Stimulated activated CD8-positive, alpha-beta memory T cell treated with anti-CD3 and anti-CD28 coated beads, Interleukin-4, amount 100 ng/mL, for 4 hours (primary cell): ENCODE measurements around the gene NANOG.
A peak's percentile ranks its signal among the peaks of the same experiment; 100 is the strongest.
"Not testable (repeated sequence)": the region's sequence is repeated elsewhere in the genome, so short reads cannot be mapped to it uniquely, and the experiment has no call there.

Experiments
- DNase-seq, 2 donors: peaks; one replicate each; pipeline ENCODE4 v3.0.0-alpha.2; 2020; ENCODE audit warnings: low read depth in 2 of 2, low spot score in 1 of 2

NANOG gene

GRCh38 chr12:7788884-7789528 is at the start of gene NANOG:
Gene NANOG (plus strand): TSS chr12:7789402. CDS start chr12:7789615, 213 bp downstream.
- not testable (repeated sequence) for DNase-seq

- DNase-seq = no peak
Measured at GRCh38 chr12:7747246-7747645, 42.0 kb upstream of the NANOG start, which contains the start of gene CLEC4C. Gene CLEC4C (minus strand): TSS chr12:7747375. CDS start chr12:7747348, 27 bp downstream.

- no peak for DNase-seq
Measured at GRCh38 chr12:7748852-7749251, 40.4 kb upstream of the NANOG start.

GRCh38 chr12:7749442-7749841 is 39.8 kb upstream of the NANOG start:
- DNase-seq = no peak

- no peak for DNase-seq
Measured at GRCh38 chr12:7750350-7750749, 38.9 kb upstream of the NANOG start.

- DNase-seq = no peak
Measured at GRCh38 chr12:7751394-7751793, 37.8 kb upstream of the NANOG start.

GRCh38 chr12:7751941-7752922 is 37.0 kb upstream of the NANOG start:
- not testable (repeated sequence) for DNase-seq

- DNase-seq = peak in 1 of 2 donors; percentile 2
Measured at GRCh38 chr12:7755668-7756067, 33.5 kb upstream of the NANOG start.

- no peak for DNase-seq
Measured at GRCh38 chr12:7756993-7757392, 32.2 kb upstream of the NANOG start.

GRCh38 chr12:7758766-7759140 is 30.4 kb upstream of the NANOG start:
- no peak for DNase-seq

GRCh38 chr12:7769999-7770398 is 19.2 kb upstream of the NANOG start:
- no peak for DNase-seq

- no peak for DNase-seq
Measured at GRCh38 chr12:7781274-7781673, 7.9 kb upstream of the NANOG start.

GRCh38 chr12:7782055-7782454 is 7.1 kb upstream of the NANOG start:
- no peak for DNase-seq

GRCh38 chr12:7783433-7783832 is 5.8 kb upstream of the NANOG start:
- DNase-seq = not testable (repeated sequence)

- DNase-seq = no peak
Measured at GRCh38 chr12:7784701-7785100, 4.5 kb upstream of the NANOG start.

- DNase-seq = no peak
Measured at GRCh38 chr12:7787574-7788293, 1.5 kb upstream of the NANOG start.

- DNase-seq = no peak
Measured at GRCh38 chr12:7788294-7788660, 925 bp upstream of the NANOG start.

- DNase-seq = no peak
Measured at GRCh38 chr12:7793211-7793610, 4.0 kb downstream of the NANOG start.

- not testable (repeated sequence) for DNase-seq
Measured at GRCh38 chr12:7797269-7797668, 8.1 kb downstream of the NANOG start.

- DNase-seq = no peak
Measured at GRCh38 chr12:7797698-7798398, 8.6 kb downstream of the NANOG start.

- DNase-seq = not testable (repeated sequence)
Measured at GRCh38 chr12:7798750-7799308, 9.6 kb downstream of the NANOG start.
